ENCODE results near the gene PLEKHA8. TPM values are rescaled to one million over a fixed set of nuclear protein-coding genes. Genes with fewer than 3 reads are reported as not detected.
A peak's percentile ranks its signal among the peaks of the same experiment; 100 is the strongest.

Gene PLEKHA8
- total RNA-seq, 4 donors from 2014 or later: 2.3 to 3.2 (median 2.6) TPM

DNA sequence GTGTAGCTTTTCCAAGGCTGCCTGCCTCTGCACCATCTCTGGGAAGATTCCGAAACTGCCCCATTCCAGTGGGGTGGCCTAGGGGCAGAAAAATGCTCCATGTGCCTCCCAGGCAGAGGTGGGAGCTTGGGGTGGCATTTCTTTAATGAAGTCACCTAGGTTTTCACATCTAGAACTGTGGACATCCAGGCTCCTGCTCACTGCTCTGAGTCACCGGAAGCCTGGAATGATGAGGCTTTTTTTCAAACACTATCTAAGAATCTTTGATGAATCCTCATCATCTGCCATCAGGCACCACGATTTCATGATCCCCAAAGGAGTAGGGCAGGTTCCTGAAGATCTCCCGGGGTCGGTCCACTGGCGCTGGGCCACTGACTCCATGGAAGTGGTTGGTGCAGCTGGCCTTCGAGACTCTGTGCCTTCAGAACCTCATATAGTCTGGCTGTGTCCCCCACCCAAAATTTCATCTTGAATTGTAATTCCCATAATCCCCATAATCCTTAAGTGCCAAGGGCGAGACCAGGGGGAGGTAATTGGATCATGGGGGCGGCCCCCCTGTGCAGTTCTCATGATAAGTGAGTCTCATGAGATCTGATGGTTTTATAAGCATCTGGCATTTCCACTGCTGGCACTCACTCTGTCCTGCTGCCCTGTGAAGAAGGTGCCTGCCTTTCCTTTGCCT is 143.7 kb downstream of the PLEKHA8 start:
- in situ Hi-C loops (cut with MboI; ENCODE audit: low sequenced_read_pairs in 4 of 4): loop anchor here in 1 of 4 donors (25.0 kb wide), 1 partner anchor 390 kb away; no protein-coding TSS in a partner anchor
- H3K4me1 ChIP-seq: peaks cover 52 to 53% of the 10 kb centered on the region in 2 donors

DNA sequence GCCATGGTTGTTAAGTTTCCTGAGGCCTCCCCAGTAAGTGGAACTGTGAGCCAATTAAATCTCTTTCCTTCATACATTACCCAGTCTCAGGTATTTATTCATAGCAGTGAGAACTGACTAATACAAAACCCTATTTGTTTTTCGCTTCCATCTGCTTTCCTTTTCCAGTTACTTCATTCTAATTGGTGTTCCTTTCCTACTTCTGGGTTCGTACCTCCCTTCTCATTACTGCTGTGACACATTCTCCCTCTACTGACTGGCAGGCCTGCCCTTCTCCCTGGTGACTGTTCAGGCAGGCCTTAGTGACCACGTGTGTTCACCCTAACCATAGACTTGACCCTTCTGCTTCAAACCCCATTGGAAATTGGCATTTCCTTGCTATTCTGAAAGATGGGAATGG is 144.2 kb downstream of the PLEKHA8 start:
- Histone ChIP-seq H3K4me3 (no peak overlapping the region), H3K36me3 (no peaks in the 10 kb centered on the region), H3K9me3 (no peaks in the 10 kb centered on the region), H3K27me3 (no peaks in the 10 kb centered on the region), H3K4me1 (peaks cover 58% of the 10 kb centered on the region in 2 donors), H3K27ac (peak overlapping the region; percentile 83 to 88 (median 86))
- DNase-seq (no peak), ATAC-seq (peak; percentile 4 to 19)
- no peak for TF ChIP-seq CTCF (IDR thresholded peaks at IDR 0.05 in 4 of 5, conservative IDR thresholded peaks at IDR 0.05 in 1 of 5)
- no peak for TF ChIP-seq POLR2A (IDR thresholded peaks at IDR 0.05)
- intact Hi-C loops (cut with DNase I; ENCODE audit: low total_unique reads) (loop anchor here (2.0 kb wide), 3 partner anchors 26 to 112 kb away; partner anchors contain the start of genes MTURN and ZNRF2), in situ Hi-C loops (cut with MboI; ENCODE audit: low sequenced_read_pairs in 4 of 4) (loop anchor here in 1 of 4 donors (25.0 kb wide), 1 partner anchor 390 kb away; no protein-coding TSS in a partner anchor)

More for the DNA sequence above, 143.7 kb downstream of the PLEKHA8 start:
- H3K36me3 ChIP-seq: no peaks in the 10 kb centered on the region
- peak overlapping the region; percentile 83 to 88 (median 86) for H3K27ac ChIP-seq
- no peaks in the 10 kb centered on the region for H3K9me3 ChIP-seq
- H3K4me3 ChIP-seq: no peak overlapping the region
- ATAC-seq: no peak
- no peaks in the 10 kb centered on the region for H3K27me3 ChIP-seq
- intact Hi-C loops (cut with DNase I; ENCODE audit: low total_unique reads): loop anchor here (2.0 kb wide), 3 partner anchors 25 to 113 kb away; partner anchors contain the start of genes MTURN and ZNRF2
- TF ChIP-seq POLR2A (IDR thresholded peaks at IDR 0.05) (no peak), CTCF (IDR thresholded peaks at IDR 0.05 in 4 of 5, conservative IDR thresholded peaks at IDR 0.05 in 1 of 5) (no peak)
- DNase-seq: no peak

DNA sequence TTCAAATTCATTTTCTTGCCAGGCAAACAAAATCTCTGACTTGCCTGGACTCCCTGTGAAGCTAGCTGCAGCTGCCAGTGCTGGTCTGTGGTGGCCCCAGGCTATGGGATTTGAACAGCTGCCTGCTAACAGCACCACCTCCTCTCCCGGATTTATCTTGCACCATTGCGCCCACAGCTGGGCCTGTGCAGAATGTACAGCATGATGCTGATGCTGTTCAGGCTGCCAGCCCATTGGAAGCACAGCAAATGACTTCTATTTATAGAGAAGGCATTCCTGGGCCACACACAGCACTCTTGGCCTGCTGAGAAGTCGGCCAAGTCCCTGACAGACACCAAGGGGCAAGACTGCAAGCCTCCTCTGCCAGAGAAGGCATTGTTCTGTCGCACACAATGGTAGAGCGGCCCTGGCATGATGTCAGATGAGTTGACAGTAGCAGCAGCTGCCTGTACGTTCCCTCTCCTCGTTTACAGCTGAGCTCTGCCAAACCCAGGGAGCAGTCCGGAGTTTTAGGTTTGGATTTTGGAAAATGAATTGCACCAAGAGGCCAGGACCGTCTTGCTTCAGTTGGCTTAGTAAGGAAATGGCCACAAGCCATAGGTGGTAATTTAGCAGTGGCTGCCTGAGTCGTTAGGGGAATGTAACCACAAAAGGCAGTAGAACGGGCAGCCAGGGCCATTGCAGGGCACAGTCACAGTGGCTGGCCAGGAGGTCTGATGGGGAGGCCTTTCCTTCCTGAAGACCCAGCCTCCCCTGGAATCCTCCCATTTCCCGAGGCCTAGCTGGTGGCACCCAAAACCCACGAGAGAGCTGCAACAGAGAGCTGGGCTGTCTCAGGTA is 145.1 kb downstream of the PLEKHA8 start:
- peak; percentile 85 to 87 for ATAC-seq
- no peaks in the 10 kb centered on the region for H3K27me3 ChIP-seq
- H3K4me3 ChIP-seq: peak overlapping the region in 2 of 4 donors; percentile 4 to 12
- intact Hi-C loops (cut with DNase I; ENCODE audit: low total_unique reads): loop anchor here (1.0 to 2.0 kb wide), 5 partner anchors 26 to 234 kb away; partner anchors contain the start of genes MTURN and ZNRF2
- TF ChIP-seq POLR2A (IDR thresholded peaks at IDR 0.05) (peak in 1 of 2 donors; percentile 33), CTCF (IDR thresholded peaks at IDR 0.05 in 4 of 5, conservative IDR thresholded peaks at IDR 0.05 in 1 of 5) (peak in 1 of 5 experiments; percentile 30)
- in situ Hi-C loops (cut with MboI; ENCODE audit: low sequenced_read_pairs in 4 of 4): loop anchor here in 1 of 4 donors (25.0 kb wide), 1 partner anchor 389 kb away; no protein-coding TSS in a partner anchor
- H3K9me3 ChIP-seq: no peaks in the 10 kb centered on the region
- peak; percentile 83 to 95 for DNase-seq
- H3K27ac ChIP-seq: peak overlapping the region; percentile 83 to 88 (median 86)
- H3K36me3 ChIP-seq: no peaks in the 10 kb centered on the region
- peaks cover 58 to 65% of the 10 kb centered on the region in 2 donors for H3K4me1 ChIP-seq

DNA sequence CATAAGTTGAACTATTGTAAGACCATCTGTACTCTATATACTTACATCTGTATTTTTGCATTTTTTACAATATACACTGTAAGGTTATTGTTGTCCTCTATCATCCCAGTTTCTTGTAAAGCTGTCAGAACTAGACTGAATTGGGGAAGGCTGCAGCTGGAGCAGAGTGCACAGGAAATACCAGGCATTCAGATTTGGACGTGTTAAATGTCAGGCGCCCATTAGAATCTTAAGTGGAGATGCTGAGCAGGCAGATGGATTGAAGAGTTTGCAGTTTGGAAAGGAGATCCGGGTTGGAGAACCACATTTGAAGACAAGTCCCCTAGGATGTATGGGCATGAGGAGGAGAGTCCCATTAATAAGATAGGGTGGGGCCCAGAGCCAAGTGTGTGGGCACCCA is 147.0 kb downstream of the PLEKHA8 start:
- no peaks in the 10 kb centered on the region for H3K27me3 ChIP-seq
- H3K4me1 ChIP-seq: peaks cover 60 to 67% of the 10 kb centered on the region in 2 donors
- no peaks in the 10 kb centered on the region for H3K9me3 ChIP-seq
- H3K27ac ChIP-seq: peak overlapping the region; percentile 83 to 88 (median 86)
- intact Hi-C loops (cut with DNase I; ENCODE audit: low total_unique reads) (no loop called here), in situ Hi-C loops (cut with MboI; ENCODE audit: low sequenced_read_pairs in 4 of 4) (no loop called here)
- no peak overlapping the region for H3K4me3 ChIP-seq
- TF ChIP-seq CTCF (IDR thresholded peaks at IDR 0.05 in 4 of 5, conservative IDR thresholded peaks at IDR 0.05 in 1 of 5) (no peak), POLR2A (IDR thresholded peaks at IDR 0.05) (no peak)
- ATAC-seq: no peak
- H3K36me3 ChIP-seq: no peaks in the 10 kb centered on the region
- DNase-seq: no peak
